ENCODE results near the gene KLF13. TPM values are rescaled to one million over a fixed set of nuclear protein-coding genes. Genes with fewer than 3 reads are reported as not detected.

The KLF13 gene
- total RNA-seq, 2 donors from 2014 or later: 34.5 to 69.9 TPM

DNA sequence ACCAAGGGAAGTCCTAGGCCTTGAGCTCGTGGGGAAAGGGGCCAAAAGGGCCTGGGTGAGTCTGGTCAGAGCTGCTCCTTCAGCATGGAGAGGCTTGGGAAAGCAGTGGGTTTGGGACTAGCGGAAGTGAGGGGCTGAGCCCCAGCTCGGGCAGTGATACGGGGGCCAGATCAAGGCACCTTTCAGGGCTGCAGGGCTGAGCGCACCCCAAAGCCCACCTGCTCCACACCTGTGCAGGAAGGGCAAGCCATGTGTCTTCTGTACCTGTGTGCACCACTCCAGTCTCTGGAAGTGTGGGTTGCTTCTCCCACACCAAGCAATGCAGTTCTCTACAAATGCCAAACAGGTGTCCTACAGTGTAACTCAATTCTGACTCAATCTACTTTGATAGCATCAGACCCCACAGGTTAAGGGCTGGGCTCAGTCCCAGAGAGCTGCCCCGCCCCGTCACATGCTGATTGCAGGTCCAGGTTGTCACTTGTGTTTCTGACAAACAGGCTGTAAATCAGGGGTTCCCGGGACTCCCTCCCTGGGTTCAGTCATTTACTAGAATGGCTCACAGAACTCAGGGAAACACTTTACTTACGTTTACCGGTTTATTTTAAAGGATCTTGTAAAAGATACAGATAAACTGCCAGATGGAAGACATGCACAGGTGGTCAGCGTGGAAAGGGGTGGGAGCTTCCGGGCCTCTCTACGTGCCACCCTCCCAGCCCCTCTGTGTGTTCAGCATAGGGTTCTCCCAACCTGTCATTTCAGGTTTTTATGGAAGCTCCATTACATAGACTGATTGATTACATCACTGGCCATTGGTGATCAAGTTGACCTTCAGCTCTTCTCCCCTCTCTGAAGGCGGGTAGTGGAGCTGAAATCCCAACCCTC, 28.8 kb upstream of the KLF13 start:
- intact Hi-C loops (cut with DNase I): no loop called here
- DNase-seq (no peak), ATAC-seq (no peak)

DNA sequence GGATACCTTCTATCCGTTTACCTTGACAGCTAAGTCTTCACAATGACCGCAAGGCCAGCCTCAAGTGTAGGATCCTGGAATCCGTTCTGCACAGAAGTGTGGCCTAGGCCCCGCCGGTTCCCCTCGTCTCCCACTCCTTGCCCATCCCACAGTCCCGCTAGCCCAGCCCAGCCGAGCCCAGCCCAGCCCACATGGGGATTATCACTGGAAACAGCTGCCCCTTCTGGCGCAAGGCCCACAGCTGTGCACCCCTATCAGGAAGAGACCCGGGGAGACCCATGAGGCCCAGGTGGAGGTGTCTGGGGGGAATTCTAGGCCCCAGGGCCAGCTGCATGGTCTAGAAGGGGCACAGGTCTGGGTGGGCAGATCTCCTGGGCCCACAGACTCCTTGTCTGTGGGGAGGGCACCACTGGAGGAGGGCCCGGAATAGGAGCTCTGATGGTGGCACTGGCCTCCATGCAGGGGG, 27.9 kb upstream of the KLF13 start:
- ATAC-seq (no peak), DNase-seq (no peak)
- intact Hi-C loops (cut with DNase I): no loop called here

- ATAC-seq: peak; percentile 35 to 52
- no peak for DNase-seq
- intact Hi-C loops (cut with DNase I): no loop called here
Observed at GRCh38 chr15:31300208-31300661, 26.4 kb upstream of the KLF13 start.

DNA sequence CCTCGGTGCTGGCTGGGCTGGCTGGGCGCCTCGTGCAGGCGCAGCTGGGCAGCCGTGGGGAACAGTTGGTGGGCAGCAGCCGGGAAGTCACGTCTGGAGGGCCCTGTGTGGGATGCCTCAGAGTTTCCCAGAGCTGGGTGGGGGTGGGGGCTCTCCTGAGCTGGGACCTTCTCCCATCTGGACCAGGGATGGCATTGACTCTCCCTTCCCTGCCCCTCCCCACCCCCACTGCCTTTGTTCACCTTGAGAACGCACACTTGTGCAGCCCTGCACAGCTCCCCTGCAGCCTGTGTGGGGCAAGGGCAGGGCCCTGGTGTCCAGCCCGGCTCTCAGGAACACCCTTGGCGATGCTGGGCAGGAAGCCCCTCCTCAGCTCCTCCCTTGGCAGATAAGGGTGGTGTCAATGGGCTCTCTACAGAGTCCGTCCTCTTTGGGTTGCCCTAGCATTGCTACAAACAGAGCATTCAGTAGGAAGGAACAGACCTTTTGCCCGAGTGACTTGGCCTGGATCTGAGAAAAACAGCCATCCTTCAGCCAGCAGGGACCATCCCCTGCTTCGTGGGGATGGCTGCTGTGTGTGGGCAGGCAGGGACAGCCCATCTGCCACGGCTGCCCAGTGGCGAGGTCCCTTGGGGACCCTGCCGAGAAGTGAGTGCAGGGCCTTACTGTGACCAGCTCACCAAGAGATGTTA, 25.5 kb upstream of the KLF13 start:
- DNase-seq: no peak

GRCh38 chr15:31301673-31301990, 25.0 kb upstream of the KLF13 start:
- no peak for DNase-seq
- intact Hi-C loops (cut with DNase I): no loop called here

More for the DNA sequence above, 25.5 kb upstream of the KLF13 start:
- intact Hi-C loops (cut with DNase I): no loop called here
- peak; percentile 32 to 64 for ATAC-seq

DNA sequence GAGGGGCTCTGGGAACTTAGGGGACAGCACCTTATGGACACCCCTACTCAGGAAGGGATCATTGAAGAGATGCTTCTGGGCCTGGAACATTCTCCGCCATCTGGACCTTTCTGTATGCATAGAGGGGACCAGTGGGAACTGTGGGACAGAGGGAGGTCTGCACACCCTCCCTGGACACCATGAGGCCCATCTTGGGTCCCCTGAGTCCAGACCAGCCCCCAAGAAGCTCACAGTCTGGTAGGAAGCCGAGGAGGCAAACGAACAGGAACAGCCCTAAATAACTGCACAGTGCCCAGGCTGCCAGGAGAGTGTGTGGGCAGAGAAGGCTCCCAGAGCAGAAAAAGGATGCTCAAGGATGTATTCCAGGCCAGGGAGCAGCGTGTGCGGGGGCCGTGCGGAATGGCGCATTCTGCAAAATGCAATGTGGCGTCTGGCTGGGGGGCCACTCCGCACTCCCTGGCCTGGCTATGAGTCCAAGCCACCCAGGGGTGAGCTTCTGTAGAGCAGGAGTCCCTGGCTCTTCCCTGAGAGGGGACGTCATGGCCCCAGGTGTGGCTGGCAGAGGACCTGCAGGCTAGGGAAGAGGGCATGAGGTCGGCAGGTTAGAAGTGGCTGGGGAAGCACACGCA, 24.5 kb upstream of the KLF13 start:
- ATAC-seq (no peak), DNase-seq (no peak)
- intact Hi-C loops (cut with DNase I): no loop called here

More at GRCh38 chr15:31301673-31301990, 25.0 kb upstream of the KLF13 start:
- ATAC-seq: no peak

- ATAC-seq: peak; percentile 43 to 49
- DNase-seq: peak; percentile 55
- intact Hi-C loops (cut with DNase I): no loop called here
Observed at GRCh38 chr15:31302778-31303725, 23.6 kb upstream of the KLF13 start.

- no peak for DNase-seq
- intact Hi-C loops (cut with DNase I): no loop called here
- no peak for ATAC-seq
Observed at GRCh38 chr15:31303726-31304648, 22.6 kb upstream of the KLF13 start.

- intact Hi-C loops (cut with DNase I): no loop called here
- ATAC-seq: no peak
- DNase-seq: no peak
Observed at GRCh38 chr15:31304751-31305365, 21.8 kb upstream of the KLF13 start.

DNA sequence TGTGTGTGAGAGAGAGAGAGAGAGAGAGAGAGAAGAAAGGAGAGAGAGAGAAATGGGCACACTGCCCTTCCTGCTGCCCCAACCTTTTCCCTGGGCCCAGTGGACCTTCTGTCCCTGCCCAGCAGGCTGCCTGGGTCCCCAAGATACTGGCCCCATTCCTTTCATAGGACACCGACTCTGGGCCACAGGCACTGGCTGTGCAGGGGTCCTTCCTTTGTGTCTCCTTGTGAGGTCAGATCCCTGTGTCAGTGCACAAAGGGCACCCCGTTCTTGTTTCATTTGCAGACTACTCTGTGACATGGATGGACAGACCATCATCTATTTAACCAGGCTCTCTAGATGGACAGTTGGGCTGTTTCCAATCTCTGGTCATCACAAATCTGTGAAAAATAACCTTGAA, 21.3 kb upstream of the KLF13 start:
- DNase-seq (no peak), ATAC-seq (no peak)
- intact Hi-C loops (cut with DNase I): no loop called here

GRCh38 chr15:31305796-31306425, 20.7 kb upstream of the KLF13 start:
- no peak for ATAC-seq
- intact Hi-C loops (cut with DNase I): no loop called here
- DNase-seq: no peak

DNA sequence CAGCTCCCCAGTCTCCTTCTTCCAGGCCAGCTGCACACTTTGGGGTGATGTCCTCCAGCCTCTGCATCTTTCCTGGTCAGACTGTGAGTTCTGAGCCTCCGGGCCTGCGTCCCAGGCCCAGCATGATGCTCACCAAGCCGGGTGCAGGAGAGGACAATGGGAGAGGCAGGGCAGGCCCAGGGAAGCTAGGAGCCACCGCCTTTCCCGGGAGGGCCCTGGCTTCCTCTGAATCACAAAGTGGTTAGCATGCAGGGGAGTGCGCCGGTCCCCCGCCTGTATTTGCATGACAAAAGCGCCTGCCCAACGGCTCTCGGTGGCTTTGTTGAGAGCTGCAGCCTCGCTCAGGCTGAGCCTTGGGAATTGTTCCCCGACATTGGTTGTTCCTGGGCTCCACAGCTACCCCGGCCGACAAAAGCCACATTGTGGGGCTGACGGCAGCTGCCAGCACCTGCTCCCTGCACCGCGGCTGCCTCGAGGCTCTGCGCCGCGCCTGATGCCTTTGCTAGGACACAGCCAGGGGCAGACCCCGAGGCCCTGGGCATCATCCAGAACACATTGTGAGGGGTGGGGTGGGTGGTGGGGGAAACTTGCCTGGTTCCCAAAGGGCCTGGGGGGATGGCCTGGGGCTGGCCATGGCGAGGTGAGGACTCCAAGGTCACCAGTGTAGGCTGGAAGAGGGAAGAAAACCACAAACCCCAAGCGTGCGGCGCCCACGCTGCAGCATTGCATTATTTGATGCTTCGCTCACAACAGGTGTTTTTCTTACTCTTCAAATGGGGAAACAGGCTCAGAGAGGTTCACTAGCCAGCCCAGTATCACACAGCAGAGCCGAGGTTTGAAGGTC, 20.0 kb upstream of the KLF13 start:
- ATAC-seq (peak in 1 of 2 donors; percentile 78), DNase-seq (peak; percentile 58)
- intact Hi-C loops (cut with DNase I): no loop called here

DNA sequence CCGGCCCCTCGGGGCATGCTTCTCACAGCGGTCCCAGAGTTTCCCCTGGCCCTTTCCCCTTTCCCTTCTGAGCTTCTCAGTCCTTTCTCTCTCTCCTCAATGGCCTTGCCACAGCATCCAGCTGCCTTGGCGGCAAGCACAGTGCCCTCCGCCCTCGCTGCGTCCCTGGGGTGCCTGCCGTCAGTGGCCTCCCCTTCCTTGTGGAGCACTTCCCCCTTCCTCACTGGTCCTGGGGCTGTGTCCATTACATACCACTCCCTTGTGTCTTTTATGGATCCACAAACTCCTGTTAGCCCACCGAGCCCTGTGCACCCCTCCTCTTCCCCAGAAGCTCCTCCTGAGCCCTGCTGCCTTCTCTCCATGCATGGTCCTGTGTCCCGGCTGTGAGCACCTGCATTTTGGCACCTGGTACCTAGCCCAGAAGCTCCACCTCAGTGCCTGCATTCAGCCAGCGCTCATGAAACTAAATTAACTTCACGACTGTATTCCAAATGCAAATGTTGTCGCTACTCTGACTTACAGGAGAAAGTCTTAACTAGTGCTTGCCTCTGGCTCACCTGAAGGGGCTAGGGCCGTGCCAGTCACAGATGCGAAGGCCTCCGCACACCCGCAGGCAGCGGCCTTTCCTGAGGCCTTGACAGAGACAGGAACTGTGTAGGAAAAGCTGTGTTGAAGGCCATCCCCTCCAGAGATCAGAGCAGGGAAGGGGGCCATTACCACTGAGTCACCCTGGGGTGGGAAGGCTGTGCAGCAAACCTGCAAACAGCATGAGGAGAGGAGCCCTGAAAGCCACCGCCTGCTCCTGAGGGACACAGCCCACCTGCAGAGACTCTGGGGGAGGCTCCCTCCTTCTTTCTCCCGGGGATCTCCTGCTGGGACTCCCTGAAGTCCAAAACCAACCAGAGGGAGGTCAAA, 19.1 kb upstream of the KLF13 start:
- intact Hi-C loops (cut with DNase I): no loop called here
- DNase-seq (no peak), ATAC-seq (no peak)

GRCh38 chr15:31308185-31308639, 18.4 kb upstream of the KLF13 start:
- intact Hi-C loops (cut with DNase I): no loop called here
- no peak for ATAC-seq
- DNase-seq: no peak

All from left cardiac atrium (tissue), 4 donors.